Sigmoid colon (tissue), 4 donors: ENCODE measurements around the gene C19orf38.

Source experiments
- CTCF ChIP-seq, 4 experiments: fragments of 450-650 bp in 3 of 4; fragments of 200-600 bp in 1 of 4; IDR thresholded peaks; one replicate each; pipeline ENCODE4 v1.5.1; 2016 to 2019; ENCODE audit warnings: antibody characterized with exemption in 4 of 4, mild to moderate bottlenecking in 3 of 4, moderate library complexity in 2 of 4
- EP300 ChIP-seq, 4 donors: sonication (generic); formaldehyde crosslinking; IDR thresholded peaks; one replicate each; pipeline ENCODE4 v1.6.1; 2017; ENCODE audit warnings: antibody characterized with exemption in 4 of 4
- POLR2A ChIP-seq, 2 donors: fragments of 450-650 bp; IDR thresholded peaks; one replicate each; pipeline ENCODE4 v1.6.1; 2016; ENCODE audit warnings: antibody characterized with exemption in 2 of 2, mild to moderate bottlenecking in 2 of 2, moderate library complexity in 2 of 2
- POLR2AphosphoS5 ChIP-seq, 4 donors: sonication (generic); formaldehyde crosslinking; IDR thresholded peaks; one replicate each; pipeline ENCODE4 v1.6.1; 2017; ENCODE audit warnings: antibody characterized with exemption in 4 of 4

GRCh38 chr19:10815007-10815536, 33.1 kb upstream of the C19orf38 start:
- TF ChIP-seq CTCF (IDR thresholded peaks at IDR 0.05) (no peak), POLR2A (IDR thresholded peaks at IDR 0.05) (no peak), POLR2AphosphoS5 (IDR thresholded peaks at IDR 0.05) (no peak), EP300 (IDR thresholded peaks at IDR 0.05) (no peak)
